GM19351 (cell line): Measurements from ENCODE around the gene ITGAD.

Experiments used
- ATAC-seq: cut with Tn5 transposase; IDR thresholded peaks from one replicate; pipeline ENCODE4 v1.9.1; 2021; ENCODE audit warnings: mild to moderate bottlenecking, moderate library complexity; ENCODE audit not compliant: unreplicated experiment

The ITGAD gene

GRCh38 chr16:31365131-31365865 is 27.8 kb upstream of the ITGAD start:
- peak; percentile 77 for ATAC-seq

GRCh38 chr16:31367853-31368252 is 25.3 kb upstream of the ITGAD start:
- no peak for ATAC-seq

- ATAC-seq, result no peak
Observed at GRCh38 chr16:31371008-31371407, 22.1 kb upstream of the ITGAD start.

GRCh38 chr16:31371619-31372484 is 21.3 kb upstream of the ITGAD start:
- no peak for ATAC-seq

- ATAC-seq, result no peak
Observed at GRCh38 chr16:31373235-31373634, 19.9 kb upstream of the ITGAD start.

GRCh38 chr16:31375231-31375630 is 17.9 kb upstream of the ITGAD start:
- no peak for ATAC-seq

GRCh38 chr16:31376705-31377104 is 16.4 kb upstream of the ITGAD start:
- no peak for ATAC-seq

- no peak for ATAC-seq
Observed at GRCh38 chr16:31377210-31377903, 15.8 kb upstream of the ITGAD start.

- no peak for ATAC-seq
Observed at GRCh38 chr16:31380201-31380600, 12.9 kb upstream of the ITGAD start.

- ATAC-seq, result peak; percentile 50
Observed at GRCh38 chr16:31382485-31383161, 10.5 kb upstream of the ITGAD start.

- ATAC-seq, result no peak
Observed at GRCh38 chr16:31385680-31386079, 7.5 kb upstream of the ITGAD start.

- peak; percentile 82 for ATAC-seq
Observed at GRCh38 chr16:31386157-31386984, 6.8 kb upstream of the ITGAD start.

GRCh38 chr16:31388535-31388934 is 4.6 kb upstream of the ITGAD start:
- ATAC-seq, result no peak

GRCh38 chr16:31390504-31391041 is 2.6 kb upstream of the ITGAD start:
- no peak for ATAC-seq

GRCh38 chr16:31395647-31396046 is 2.5 kb downstream of the ITGAD start:
- ATAC-seq, result no peak

GRCh38 chr16:31397096-31397660 is 4.0 kb downstream of the ITGAD start:
- ATAC-seq, result no peak

GRCh38 chr16:31397701-31398100 is 4.6 kb downstream of the ITGAD start:
- ATAC-seq, result no peak

- no peak for ATAC-seq
Observed at GRCh38 chr16:31400191-31400590, 7.1 kb downstream of the ITGAD start.

- no peak for ATAC-seq
Observed at GRCh38 chr16:31401436-31401835, 8.3 kb downstream of the ITGAD start.

GRCh38 chr16:31402687-31403086 is 9.6 kb downstream of the ITGAD start:
- no peak for ATAC-seq
